ENCODE data around the gene CSNK1E. TPM values are rescaled to one million over a fixed set of nuclear protein-coding genes. Genes with fewer than 3 reads are reported as not detected.
"Not testable (repeated sequence)": the region's sequence is repeated elsewhere in the genome, so short reads cannot be mapped to it uniquely, and the experiment has no call there.

CSNK1E gene
- total RNA-seq, 2 experiments from 2014 or later: 111 to 114 TPM

DNA sequence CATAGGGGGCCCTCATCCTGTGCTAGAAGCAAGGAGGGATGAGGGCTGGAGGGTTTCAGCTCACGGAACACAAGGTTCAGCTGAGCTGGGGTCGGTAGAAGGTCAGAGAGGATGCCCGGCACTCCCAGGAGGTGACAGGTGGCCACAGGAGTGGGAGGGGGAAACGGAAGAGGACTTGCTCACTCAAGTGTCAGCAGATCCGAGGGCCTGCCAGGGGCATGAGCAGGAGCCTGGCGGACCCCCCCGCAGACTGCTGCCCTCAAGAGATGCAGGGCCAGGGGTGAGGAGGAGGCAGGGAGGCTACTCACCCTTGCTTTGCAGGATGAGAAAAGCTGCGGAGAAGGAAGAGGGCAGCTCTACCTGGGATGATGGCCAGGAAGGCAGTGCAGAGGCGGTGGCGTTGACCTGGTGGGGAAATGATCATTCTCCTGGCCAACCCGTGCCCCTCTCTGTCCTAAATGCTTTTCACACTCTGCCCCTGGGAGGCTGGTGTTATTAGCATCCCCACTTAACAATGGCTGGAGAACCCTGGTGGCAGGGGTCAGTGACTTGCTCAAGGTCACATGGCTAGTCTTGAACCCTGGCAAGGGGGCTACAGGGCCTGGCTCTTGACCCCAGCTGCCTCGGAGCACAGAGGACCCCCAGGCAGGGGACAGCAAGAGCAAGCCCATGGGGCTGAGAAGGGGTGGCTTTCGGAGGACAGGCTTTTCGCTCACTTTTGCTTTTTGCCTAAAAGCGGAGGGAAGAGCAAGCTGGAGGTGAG is 30.1 kb upstream of the CSNK1E start:
- no peaks in the 10 kb centered on the region for H3K4me1 Mint-ChIP-seq
- H3K36me3 Mint-ChIP-seq: no peaks in the 10 kb centered on the region
- no peak for DNase-seq
- H3K27ac Mint-ChIP-seq: no peak overlapping the region
- no peaks in the 10 kb centered on the region for H3K9me3 Mint-ChIP-seq
- no peaks in the 10 kb centered on the region for H3K27me3 Mint-ChIP-seq
- no peak overlapping the region for H3K4me3 Mint-ChIP-seq

DNA sequence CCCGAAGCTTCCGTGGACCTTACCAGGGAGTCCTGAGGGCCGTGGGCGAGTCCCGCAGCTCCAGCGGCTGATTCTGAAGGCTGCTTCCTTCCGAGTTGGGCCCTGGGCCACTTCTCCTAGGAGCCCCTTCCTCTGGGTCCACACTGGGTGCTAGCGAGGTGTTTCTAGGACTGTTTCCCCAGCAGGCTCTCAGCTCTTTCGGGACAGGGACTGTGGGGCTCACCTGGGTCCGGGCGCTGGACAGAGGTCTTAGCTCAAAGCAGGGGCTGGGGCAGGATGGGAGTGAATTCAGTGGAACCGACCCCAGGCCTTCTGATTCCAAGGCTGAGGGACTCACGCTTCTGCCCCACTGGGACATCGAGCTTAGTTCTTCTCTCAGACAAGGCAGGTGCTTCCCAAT is 29.3 kb upstream of the CSNK1E start:
- DNase-seq: no peak
- Mint-ChIP-seq H3K9me3 (no peaks in the 10 kb centered on the region), H3K36me3 (no peaks in the 10 kb centered on the region), H3K4me1 (no peaks in the 10 kb centered on the region), H3K4me3 (no peak overlapping the region), H3K27me3 (no peaks in the 10 kb centered on the region), H3K27ac (no peak overlapping the region)

- Mint-ChIP-seq H3K4me3 (no peak overlapping the region), H3K27me3 (no peaks in the 10 kb centered on the region), H3K27ac (no peak overlapping the region), H3K36me3 (no peaks in the 10 kb centered on the region), H3K4me1 (no peaks in the 10 kb centered on the region), H3K9me3 (no peaks in the 10 kb centered on the region)
- DNase-seq: no peak
Observed at GRCh38 chr22:38345782-38346181, 28.5 kb upstream of the CSNK1E start.

- H3K27me3 Mint-ChIP-seq, H3K4me1 Mint-ChIP-seq, H3K36me3 Mint-ChIP-seq, H3K27ac Mint-ChIP-seq, H3K9me3 Mint-ChIP-seq, H3K4me3 Mint-ChIP-seq, DNase-seq: not testable (repeated sequence)
Observed at GRCh38 chr22:38339893-38340292, 22.7 kb upstream of the CSNK1E start.

- H3K4me3 Mint-ChIP-seq: no peak overlapping the region
- H3K9me3 Mint-ChIP-seq: no peaks in the 10 kb centered on the region
Observed at GRCh38 chr22:38338772-38339379, 21.6 kb upstream of the CSNK1E start.

DNA sequence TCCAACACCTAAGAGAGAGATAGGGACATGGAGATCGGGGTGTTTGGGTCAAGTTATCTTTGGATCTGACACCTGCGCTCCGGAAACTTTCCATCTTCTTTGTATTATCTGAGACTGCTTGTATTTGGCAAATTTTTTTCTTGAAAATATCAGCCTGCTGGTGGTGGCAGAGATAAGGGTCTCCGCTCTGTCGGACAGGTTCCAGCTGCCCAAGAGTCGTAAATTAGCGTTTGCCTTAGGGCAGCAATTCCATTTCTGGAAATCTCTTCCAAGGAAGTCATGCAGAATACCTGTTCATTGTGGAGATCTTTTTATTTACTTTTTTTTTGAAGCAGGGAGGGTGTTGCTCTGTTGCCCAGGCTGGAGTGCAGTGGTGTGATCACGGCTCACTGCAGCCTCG is 19.5 kb upstream of the CSNK1E start:
- H3K27ac Mint-ChIP-seq: no peak overlapping the region
- H3K4me3 Mint-ChIP-seq: peak overlapping the region; percentile 58
- H3K27me3 Mint-ChIP-seq: peaks cover 9% of the 10 kb centered on the region
- no peaks in the 10 kb centered on the region for H3K36me3 Mint-ChIP-seq
- H3K9me3 Mint-ChIP-seq: no peaks in the 10 kb centered on the region
- no peak for DNase-seq
- H3K4me1 Mint-ChIP-seq: peaks cover 5% of the 10 kb centered on the region

More at GRCh38 chr22:38338772-38339379, 21.6 kb upstream of the CSNK1E start:
- Mint-ChIP-seq H3K4me1 (peaks cover 5% of the 10 kb centered on the region), H3K27ac (no peak overlapping the region), H3K27me3 (peaks cover 9% of the 10 kb centered on the region), H3K36me3 (no peaks in the 10 kb centered on the region)
- no peak for DNase-seq

GRCh38 chr22:38335077-38335476 is 17.8 kb upstream of the CSNK1E start:
- no peak overlapping the region for H3K4me3 Mint-ChIP-seq
- H3K9me3 Mint-ChIP-seq: no peaks in the 10 kb centered on the region
- H3K27ac Mint-ChIP-seq: no peak overlapping the region
- H3K4me1 Mint-ChIP-seq: peaks cover 5% of the 10 kb centered on the region
- no peaks in the 10 kb centered on the region for H3K36me3 Mint-ChIP-seq
- H3K27me3 Mint-ChIP-seq: peaks cover 9% of the 10 kb centered on the region
- no peak for DNase-seq

- Mint-ChIP-seq H3K36me3 (no peaks in the 10 kb centered on the region), H3K27me3 (no peaks in the 10 kb centered on the region), H3K4me3 (no peak overlapping the region), H3K4me1 (no peaks in the 10 kb centered on the region), H3K9me3 (no peaks in the 10 kb centered on the region), H3K27ac (no peak overlapping the region)
- no peak for DNase-seq
Observed at GRCh38 chr22:38327805-38328204, 10.6 kb upstream of the CSNK1E start.

DNA sequence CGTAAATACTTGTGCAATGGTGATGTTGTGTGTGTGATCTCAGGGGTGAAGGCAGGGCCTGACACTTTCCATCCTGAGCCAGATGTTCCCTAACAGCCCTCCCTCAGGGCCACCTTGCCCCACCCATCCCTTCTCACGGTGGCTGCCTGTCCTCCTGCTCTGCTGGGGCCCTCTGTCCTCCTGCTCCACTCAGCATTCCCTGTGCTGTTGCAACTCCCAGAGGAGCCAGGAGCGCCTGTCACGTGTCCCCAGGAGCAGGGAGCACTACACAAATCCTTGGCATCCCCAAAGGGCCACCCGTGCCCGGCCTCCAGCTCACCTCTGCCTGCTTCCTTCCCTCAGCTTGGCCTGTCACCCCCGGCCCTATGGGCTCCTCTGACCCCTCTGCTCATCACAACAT is 10.2 kb upstream of the CSNK1E start:
- H3K4me3 Mint-ChIP-seq: no peak overlapping the region

DNA sequence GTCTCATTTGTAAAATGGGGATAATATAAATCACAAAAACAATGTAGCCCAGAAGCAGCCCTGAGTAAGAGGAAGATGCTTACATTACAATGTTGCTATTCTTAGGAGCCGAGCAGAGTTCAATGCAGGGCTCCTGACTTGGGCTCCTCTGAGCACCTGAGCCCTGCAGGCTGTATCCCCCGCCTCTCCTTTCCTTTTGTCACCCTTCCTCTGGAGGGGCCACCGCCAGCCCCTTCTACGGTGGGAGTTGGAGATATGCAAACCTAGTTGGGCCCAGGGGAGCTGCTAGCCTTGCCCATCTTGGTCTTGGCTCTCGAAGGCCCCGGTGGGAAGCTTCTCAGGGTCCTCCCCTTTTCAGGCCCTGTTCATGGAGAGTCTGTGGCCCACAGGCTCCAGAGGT is 8.4 kb upstream of the CSNK1E start:
- Mint-ChIP-seq H3K9me3 (no peaks in the 10 kb centered on the region), H3K4me3 (no peak overlapping the region)

More for the DNA sequence above, 10.2 kb upstream of the CSNK1E start:
- no peak overlapping the region for H3K27ac Mint-ChIP-seq
- no peak for DNase-seq
- no peaks in the 10 kb centered on the region for H3K36me3 Mint-ChIP-seq
- no peaks in the 10 kb centered on the region for H3K27me3 Mint-ChIP-seq
- no peaks in the 10 kb centered on the region for H3K4me1 Mint-ChIP-seq
- H3K9me3 Mint-ChIP-seq: no peaks in the 10 kb centered on the region

GRCh38 chr22:38320605-38321402 is 3.6 kb upstream of the CSNK1E start:
- Mint-ChIP-seq H3K4me1 (peaks cover 8% of the 10 kb centered on the region), H3K9me3 (no peaks in the 10 kb centered on the region), H3K36me3 (no peaks in the 10 kb centered on the region), H3K4me3 (no peak overlapping the region), H3K27me3 (no peaks in the 10 kb centered on the region), H3K27ac (no peak overlapping the region)
- DNase-seq: no peak

More for the DNA sequence above, 8.4 kb upstream of the CSNK1E start:
- Mint-ChIP-seq H3K4me1 (no peaks in the 10 kb centered on the region), H3K27me3 (no peaks in the 10 kb centered on the region), H3K36me3 (no peaks in the 10 kb centered on the region), H3K27ac (no peak overlapping the region)
- DNase-seq: no peak

DNA sequence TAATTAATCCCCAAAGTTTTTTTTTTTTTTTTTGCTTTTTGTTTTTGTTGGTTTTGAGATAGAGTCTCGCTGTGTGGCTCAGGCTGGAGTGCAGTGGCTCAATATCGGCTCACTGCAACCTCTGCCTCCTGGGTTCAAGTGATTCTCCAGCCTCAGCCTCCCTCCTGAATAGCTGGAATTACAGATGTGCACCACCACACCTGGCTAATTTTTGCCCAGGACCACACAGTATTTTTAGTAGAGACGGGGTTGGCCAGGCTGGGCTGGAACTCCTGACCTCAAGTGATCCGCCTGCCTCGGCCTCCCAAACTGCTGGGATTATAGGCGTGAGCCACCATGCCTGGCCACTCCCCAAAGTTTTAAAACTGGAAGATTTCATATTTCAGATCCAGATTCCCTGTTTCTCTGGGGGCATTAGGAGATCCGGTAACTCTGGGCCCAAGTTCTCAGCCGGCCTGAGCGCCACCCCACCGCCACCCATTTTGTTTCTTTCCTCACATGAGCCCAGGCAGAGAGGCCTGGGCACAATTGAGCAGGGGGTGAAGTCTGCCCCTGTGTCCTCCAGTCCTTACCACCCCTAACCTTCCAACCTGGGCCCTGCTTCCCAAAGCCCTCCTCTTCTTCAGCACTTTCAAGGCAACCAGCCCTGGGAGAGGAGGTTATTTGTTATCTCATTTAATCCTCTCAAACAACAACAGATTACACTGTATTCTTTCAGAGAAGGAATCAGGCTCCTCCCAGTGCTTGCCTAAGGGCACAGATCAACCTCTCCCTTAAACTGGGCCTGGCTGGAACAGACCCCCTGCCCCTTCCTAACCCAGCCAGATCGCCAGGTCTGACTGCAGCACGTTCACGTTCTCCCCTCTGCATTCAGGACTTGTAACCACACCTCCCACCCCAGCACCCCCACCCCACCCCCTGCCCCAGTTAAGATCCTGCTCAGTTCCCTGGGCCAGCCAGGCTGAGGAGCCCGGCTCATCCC is 1.9 kb upstream of the CSNK1E start:
- Mint-ChIP-seq H3K9me3 (no peaks in the 10 kb centered on the region), H3K27me3 (no peaks in the 10 kb centered on the region), H3K4me3 (no peak overlapping the region), H3K27ac (no peak overlapping the region), H3K4me1 (peaks cover 24% of the 10 kb centered on the region), H3K36me3 (no peaks in the 10 kb centered on the region)
- no peak for DNase-seq

DNA sequence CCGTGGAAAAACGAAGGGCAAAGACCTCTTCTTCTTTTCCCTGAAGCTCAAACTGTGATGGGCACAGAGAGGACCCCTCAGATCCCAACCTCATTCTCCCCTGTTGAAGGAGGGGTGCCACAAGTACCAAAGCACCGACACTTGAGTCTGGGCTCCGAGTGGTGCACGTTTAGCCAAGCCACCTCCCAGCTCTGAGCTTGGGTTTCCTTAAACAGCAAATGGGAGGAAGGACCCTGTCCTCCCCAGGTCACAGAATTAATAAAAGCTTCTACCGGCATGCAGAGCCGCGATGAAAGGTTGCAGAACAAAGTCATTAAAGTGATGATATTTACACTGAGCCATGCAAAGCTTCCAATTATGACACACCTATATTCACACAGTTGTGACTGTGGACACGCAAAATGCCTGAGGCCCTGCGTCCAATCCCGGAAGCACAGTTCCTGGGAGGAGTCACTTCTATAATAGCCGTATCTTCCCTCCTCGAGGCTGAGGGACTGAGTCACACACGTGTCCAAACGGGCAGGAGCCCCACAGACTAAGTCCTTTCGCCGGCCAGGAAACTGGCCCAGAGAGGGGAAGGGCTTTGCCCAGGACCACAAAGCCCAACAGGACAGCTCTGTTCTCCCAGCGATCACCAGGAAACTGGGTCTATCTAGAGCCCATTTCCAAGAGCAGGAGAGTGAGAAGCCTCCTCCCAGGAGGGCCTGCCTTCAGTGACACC is 922 bp upstream of the CSNK1E start:
- no peak for DNase-seq
- Mint-ChIP-seq H3K4me3 (peak overlapping the region; percentile 82), H3K27me3 (no peaks in the 10 kb centered on the region), H3K4me1 (peaks cover 31% of the 10 kb centered on the region), H3K27ac (peak overlapping the region; percentile 80), H3K36me3 (peaks cover 2% of the 10 kb centered on the region), H3K9me3 (no peaks in the 10 kb centered on the region)

Data from activated naive CD8-positive, alpha-beta T cell treated with anti-CD3 and anti-CD28 coated beads for 36 hours (primary cell).